ENCODE results near the gene RAB44. TPM values are rescaled to one million over a fixed set of nuclear protein-coding genes. Genes with fewer than 3 reads are reported as not detected.
A peak's percentile ranks its signal among the peaks of the same experiment; 100 is the strongest.
"Not testable (repeated sequence)": the region's sequence is repeated elsewhere in the genome, so short reads cannot be mapped to it uniquely, and the experiment has no call there.

The RAB44 gene
- total RNA-seq, 1 donor from 2014 or later, result 0.20 TPM

DNA sequence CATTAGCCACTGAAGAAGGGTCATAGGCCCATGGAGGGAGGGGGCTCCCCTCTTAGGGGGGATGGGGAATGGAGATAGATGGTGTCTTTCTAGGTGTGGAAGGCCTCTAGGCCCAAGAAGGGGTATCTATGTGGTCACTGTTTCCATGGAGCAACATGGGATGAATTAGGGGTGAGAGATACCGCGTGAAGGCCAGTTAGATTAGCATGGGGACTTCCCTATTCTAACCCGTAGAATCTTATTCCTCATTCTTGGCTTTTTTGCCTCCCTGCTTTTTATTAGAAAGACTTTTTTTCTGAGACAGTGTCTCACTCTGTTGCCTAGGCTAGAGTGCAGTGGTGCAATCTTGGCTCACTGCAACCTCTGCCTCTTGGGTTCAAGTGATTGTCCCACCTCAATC is 3.2 kb downstream of the RAB44 start:
- H3K4me1 Mint-ChIP-seq, result peaks cover 25% of the 10 kb centered on the region
- H3K27me3 Mint-ChIP-seq, result no peaks in the 10 kb centered on the region
- intact Hi-C loops (cut with micrococcal nuclease), result loop anchor here (1.0 kb wide), 1 partner anchor 78 kb away; no protein-coding TSS in a partner anchor
- H3K4me3 Mint-ChIP-seq, result no peak overlapping the region
- no peaks in the 10 kb centered on the region for H3K36me3 Mint-ChIP-seq (ENCODE audit: low read depth)
- CTCF ChIA-PET, result no interaction called here
- POLR2A ChIA-PET, result no interaction called here
- ATAC-seq (ENCODE audit: low read depth) (peak; percentile 25), DNase-seq (no peak)
- no peak overlapping the region for H3K27ac Mint-ChIP-seq
- TF ChIP-seq, protein P1, sequence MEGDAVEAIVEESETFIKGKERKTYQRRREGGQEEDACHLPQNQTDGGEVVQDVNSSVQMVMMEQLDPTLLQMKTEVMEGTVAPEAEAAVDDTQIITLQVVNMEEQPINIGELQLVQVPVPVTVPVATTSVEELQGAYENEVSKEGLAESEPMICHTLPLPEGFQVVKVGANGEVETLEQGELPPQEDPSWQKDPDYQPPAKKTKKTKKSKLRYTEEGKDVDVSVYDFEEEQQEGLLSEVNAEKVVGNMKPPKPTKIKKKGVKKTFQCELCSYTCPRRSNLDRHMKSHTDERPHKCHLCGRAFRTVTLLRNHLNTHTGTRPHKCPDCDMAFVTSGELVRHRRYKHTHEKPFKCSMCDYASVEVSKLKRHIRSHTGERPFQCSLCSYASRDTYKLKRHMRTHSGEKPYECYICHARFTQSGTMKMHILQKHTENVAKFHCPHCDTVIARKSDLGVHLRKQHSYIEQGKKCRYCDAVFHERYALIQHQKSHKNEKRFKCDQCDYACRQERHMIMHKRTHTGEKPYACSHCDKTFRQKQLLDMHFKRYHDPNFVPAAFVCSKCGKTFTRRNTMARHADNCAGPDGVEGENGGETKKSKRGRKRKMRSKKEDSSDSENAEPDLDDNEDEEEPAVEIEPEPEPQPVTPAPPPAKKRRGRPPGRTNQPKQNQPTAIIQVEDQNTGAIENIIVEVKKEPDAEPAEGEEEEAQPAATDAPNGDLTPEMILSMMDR (IDR thresholded peaks at IDR 0.05), result no peak
- no peaks in the 10 kb centered on the region for H3K9me3 Mint-ChIP-seq

GRCh38 chr6:36701401-36701991 is 3.9 kb downstream of the RAB44 start:
- no peak for DNase-seq
- no peak overlapping the region for H3K4me3 Mint-ChIP-seq
- peaks cover 22% of the 10 kb centered on the region for H3K4me1 Mint-ChIP-seq
- CTCF ChIA-PET, result no interaction called here
- TF ChIP-seq, protein P1 (IDR thresholded peaks at IDR 0.05), result no peak
- ATAC-seq (ENCODE audit: low read depth), result peak; percentile 54
- POLR2A ChIA-PET, result no interaction called here
- intact Hi-C loops (cut with micrococcal nuclease), result loop anchor here (1.0 kb wide), 1 partner anchor 78 kb away; no protein-coding TSS in a partner anchor
- H3K36me3 Mint-ChIP-seq (ENCODE audit: low read depth), result no peaks in the 10 kb centered on the region
- H3K27me3 Mint-ChIP-seq, result no peaks in the 10 kb centered on the region
- H3K27ac Mint-ChIP-seq, result no peak overlapping the region
- no peaks in the 10 kb centered on the region for H3K9me3 Mint-ChIP-seq

GRCh38 chr6:36702656-36703055 is 5.0 kb downstream of the RAB44 start:
- Mint-ChIP-seq H3K27ac (no peak overlapping the region), H3K36me3 (ENCODE audit: low read depth) (no peaks in the 10 kb centered on the region), H3K9me3 (no peaks in the 10 kb centered on the region), H3K4me1 (peaks cover 15% of the 10 kb centered on the region), H3K27me3 (no peaks in the 10 kb centered on the region), H3K4me3 (no peak overlapping the region)
- ChIA-PET CTCF (interaction anchor here (0.7 kb wide), 1 partner anchor 56 kb away, joined by 3 read pairs; no protein-coding TSS in a partner anchor), POLR2A (no interaction called here)
- DNase-seq (no peak), ATAC-seq (ENCODE audit: low read depth) (no peak)
- TF ChIP-seq, protein P1 (IDR thresholded peaks at IDR 0.05), result no peak
- intact Hi-C loops (cut with micrococcal nuclease), result no loop called here

- no peak overlapping the region for H3K27ac Mint-ChIP-seq
Observed at GRCh38 chr6:36703081-36703606, 5.5 kb downstream of the RAB44 start.

GRCh38 chr6:36703982-36704381 is 6.4 kb downstream of the RAB44 start:
- no peaks in the 10 kb centered on the region for H3K9me3 Mint-ChIP-seq
- H3K36me3 Mint-ChIP-seq (ENCODE audit: low read depth), result no peaks in the 10 kb centered on the region
- TF ChIP-seq, protein P1 (IDR thresholded peaks at IDR 0.05), result no peak
- peaks cover 12% of the 10 kb centered on the region for H3K4me1 Mint-ChIP-seq
- no peak for DNase-seq
- no peak for ATAC-seq (ENCODE audit: low read depth)
- intact Hi-C loops (cut with micrococcal nuclease), result no loop called here
- H3K27me3 Mint-ChIP-seq, result no peaks in the 10 kb centered on the region
- H3K4me3 Mint-ChIP-seq, result no peak overlapping the region
- POLR2A ChIA-PET, result no interaction called here
- H3K27ac Mint-ChIP-seq, result no peak overlapping the region
- CTCF ChIA-PET, result no interaction called here

More at GRCh38 chr6:36703081-36703606, 5.5 kb downstream of the RAB44 start:
- Mint-ChIP-seq H3K36me3 (ENCODE audit: low read depth) (no peaks in the 10 kb centered on the region), H3K4me3 (no peak overlapping the region), H3K9me3 (no peaks in the 10 kb centered on the region), H3K27me3 (no peaks in the 10 kb centered on the region), H3K4me1 (peaks cover 15% of the 10 kb centered on the region)
- TF ChIP-seq, protein P1 (IDR thresholded peaks at IDR 0.05), result no peak
- no peak for ATAC-seq (ENCODE audit: low read depth)
- CTCF ChIA-PET, result no interaction called here
- POLR2A ChIA-PET, result no interaction called here
- intact Hi-C loops (cut with micrococcal nuclease), result no loop called here
- DNase-seq, result no peak

DNA sequence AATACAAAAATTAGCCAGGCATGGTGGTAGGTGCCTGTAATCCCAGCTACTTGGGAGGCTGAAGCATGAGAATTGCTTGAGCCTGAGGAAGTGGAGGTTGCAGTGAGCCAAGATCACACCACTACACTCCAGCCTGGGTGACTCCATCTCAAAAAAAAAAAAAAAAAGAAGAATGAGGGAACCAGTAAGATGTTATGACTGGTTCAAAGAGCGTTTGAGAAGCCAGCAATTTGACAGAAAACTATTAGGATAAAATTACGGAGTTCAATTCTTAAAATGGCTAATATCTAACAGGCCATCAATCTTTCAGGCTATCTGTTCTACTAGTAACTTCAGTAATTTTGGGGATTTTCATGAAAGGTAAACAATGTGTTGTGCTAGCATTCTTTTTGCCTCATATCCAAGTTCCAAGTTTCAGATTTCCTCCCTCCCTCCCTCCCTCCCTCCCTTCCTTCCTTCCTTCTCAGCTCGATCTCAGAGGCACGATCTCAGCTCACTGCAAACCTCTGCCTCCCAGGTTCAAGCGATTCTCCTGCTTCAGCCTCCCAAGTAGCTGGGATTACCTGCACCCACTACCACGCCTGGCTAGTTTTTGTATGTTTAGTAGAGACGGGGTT is 7.4 kb downstream of the RAB44 start:
- CTCF ChIA-PET, DNase-seq: not testable (repeated sequence)
- POLR2A ChIA-PET, result interaction anchor here (0.7 kb wide), 1 partner anchor 572 kb away, joined by 3 read pairs; no protein-coding TSS in a partner anchor

More for the DNA sequence above, 7.4 kb downstream of the RAB44 start:
- H3K4me3 Mint-ChIP-seq; H3K36me3 Mint-ChIP-seq (ENCODE audit: low read depth); H3K27me3 Mint-ChIP-seq; H3K9me3 Mint-ChIP-seq; intact Hi-C loops (cut with micrococcal nuclease); H3K27ac Mint-ChIP-seq; ATAC-seq (ENCODE audit: low read depth): not testable (repeated sequence)
- peaks cover 12% of the 10 kb centered on the region for H3K4me1 Mint-ChIP-seq

All from activated B cell treated with CpG ODN at 0.5 μM for 24 hours (primary cell).